ENCODE results near the gene UQCC2. TPM values are rescaled to one million over a fixed set of nuclear protein-coding genes. Genes with fewer than 3 reads are reported as not detected.

Gene UQCC2
- total RNA-seq, 1 experiment from 2014 or later: 48.7 TPM

DNA sequence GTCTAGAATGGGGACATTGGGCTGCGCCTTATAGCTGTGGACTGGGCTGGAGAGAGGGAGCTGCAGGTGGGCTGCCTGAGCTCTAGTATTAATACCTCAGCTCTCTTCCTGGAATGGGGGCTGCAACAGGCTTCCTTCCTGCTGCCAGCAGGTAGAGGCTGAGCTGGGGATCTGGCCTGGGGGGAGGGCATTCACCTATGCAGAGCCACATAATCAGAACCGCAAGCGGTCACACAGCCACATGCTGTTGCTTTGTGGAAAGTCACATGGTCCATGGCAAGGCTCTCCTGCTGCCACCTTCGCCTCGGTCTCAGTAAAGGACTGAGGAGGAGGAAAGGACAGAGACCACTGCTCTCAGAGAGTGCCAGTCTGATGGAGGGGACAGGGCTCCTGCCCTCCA, 54.7 kb downstream of the UQCC2 start:
- DNase-seq (ENCODE audit: low read depth): no peak

DNA sequence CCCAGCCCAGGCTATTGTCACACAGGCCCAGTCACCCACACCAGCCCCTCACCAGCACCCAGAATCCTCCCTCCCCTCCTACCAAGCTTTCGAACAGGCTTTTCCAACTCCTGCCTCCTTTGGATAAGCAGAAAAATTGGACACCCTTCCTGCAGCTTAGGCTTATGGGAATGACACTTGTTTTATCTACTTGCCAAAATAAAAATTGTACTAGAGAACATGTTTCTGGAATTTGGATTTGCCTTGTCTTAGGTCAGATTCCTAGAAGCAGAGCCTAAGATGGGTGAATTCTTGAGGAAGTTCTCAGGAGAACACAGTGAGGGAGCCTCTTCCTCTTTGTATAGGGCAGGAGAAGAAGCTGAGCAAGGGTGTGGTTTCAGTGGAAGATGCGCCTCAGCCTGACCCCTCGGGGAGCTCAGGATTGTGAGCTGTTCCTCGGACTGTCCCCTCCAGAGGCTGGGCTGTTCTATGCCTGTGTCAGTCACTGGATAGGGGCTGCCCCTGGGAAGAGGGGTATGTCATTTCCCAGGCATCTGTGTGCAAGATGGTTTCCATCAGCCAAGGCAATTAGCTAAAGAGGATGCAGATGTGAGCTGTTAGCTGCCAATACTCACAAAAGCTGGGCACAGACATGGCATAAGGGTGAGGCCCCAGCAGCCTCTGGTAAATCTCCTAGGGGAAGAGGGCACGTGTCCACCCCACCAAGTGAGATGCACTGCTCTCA, 56.5 kb downstream of the UQCC2 start:
- no peak for DNase-seq (ENCODE audit: low read depth)

DNA sequence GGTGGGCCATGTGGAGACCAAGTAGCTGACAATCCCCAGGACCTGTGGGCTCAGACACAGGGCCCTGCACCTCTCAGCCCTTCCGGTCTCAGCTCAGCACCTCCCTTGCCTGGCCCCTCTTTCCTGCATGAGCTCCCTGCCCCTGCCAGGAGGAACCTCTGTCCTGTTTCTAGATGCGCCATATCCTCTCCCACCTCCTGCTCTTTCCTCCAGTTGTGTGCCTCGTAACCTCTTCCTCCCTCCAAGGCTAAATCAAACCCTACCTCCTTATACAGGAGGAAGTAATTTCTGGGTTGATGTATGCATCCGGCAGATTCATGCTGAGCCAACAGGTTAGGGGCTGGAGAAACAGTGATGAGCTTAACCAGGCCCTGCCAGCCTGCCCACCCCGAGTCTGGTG, 59.5 kb downstream of the UQCC2 start:
- no peak for DNase-seq (ENCODE audit: low read depth)

DNA sequence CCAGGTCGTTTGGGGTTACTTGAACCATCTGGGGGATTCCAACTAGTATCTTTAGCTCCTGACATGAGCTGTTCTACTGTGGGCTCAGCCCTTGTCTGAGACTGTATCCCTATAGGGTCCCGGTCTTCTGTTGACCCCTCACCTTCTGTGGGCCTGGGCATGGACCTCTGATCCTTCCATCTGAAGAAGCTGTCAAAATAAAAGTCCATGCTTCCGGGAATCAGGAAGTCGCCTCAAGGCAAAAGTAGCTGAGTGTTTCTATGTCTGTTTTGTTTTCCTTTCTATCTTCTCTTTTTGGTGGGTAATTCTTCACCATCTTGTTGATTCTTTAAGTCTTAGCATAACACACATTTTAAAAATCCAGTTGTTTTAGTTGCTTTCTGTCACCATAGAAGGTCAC, 60.1 kb downstream of the UQCC2 start:
- no peak for DNase-seq (ENCODE audit: low read depth)

Other genes with a start within 250 kb of the UQCC2 start
- gene BAK1, start 131.4 kb downstream of the UQCC2 start, total RNA-seq (2014; rRNA removed): 18.5 and 19.3 TPM in 2 replicates
- gene ITPR3, start 90.4 kb downstream of the UQCC2 start, total RNA-seq (2014; rRNA removed): 48.6 and 50.1 TPM in 2 replicates
- gene IP6K3, start 35.2 kb upstream of the UQCC2 start, total RNA-seq (2014; rRNA removed): 62.6 and 88.2 TPM in 2 replicates
- 52.5 and 57.8 TPM in 2 replicates for gene LEMD2, start 77.4 kb upstream of the UQCC2 start, total RNA-seq (2014; rRNA removed)
- not detected in 2 replicates for gene MLN, start 92.3 kb upstream of the UQCC2 start, total RNA-seq (2014; rRNA removed)

Data from LHCN-M2 (cell line).